ENCODE measurements around the gene TRAPPC14.

Gene TRAPPC14

GRCh38 chr7:100124301-100125230, 34.0 kb downstream of the TRAPPC14 start:
- no peak for DNase-seq (ENCODE audit: low read depth)

- no peak for DNase-seq (ENCODE audit: low read depth)
Measured at GRCh38 chr7:100122568-100122967, 36.0 kb downstream of the TRAPPC14 start.

- no peak for DNase-seq (ENCODE audit: low read depth)
Measured at GRCh38 chr7:100122067-100122466, 36.5 kb downstream of the TRAPPC14 start.

- DNase-seq (ENCODE audit: low read depth): no peak
Measured at GRCh38 chr7:100120733-100121036, 37.8 kb downstream of the TRAPPC14 start.

GRCh38 chr7:100119970-100120732, 38.4 kb downstream of the TRAPPC14 start:
- peak; percentile 54 for DNase-seq (ENCODE audit: low read depth)

- DNase-seq (ENCODE audit: low read depth): peak; percentile 88
Measured at GRCh38 chr7:100119072-100119969, 39.2 kb downstream of the TRAPPC14 start, which contains the start of the genes CNPY4 and TAF6. Gene CNPY4 (plus strand): TSS chr7:100119634. CDS start chr7:100119745, 111 bp downstream. Gene TAF6 (minus strand): TSS chr7:100119358. CDS start chr7:100114209, 5,149 bp downstream.

- no peak for DNase-seq (ENCODE audit: low read depth)
Measured at GRCh38 chr7:100118388-100119071, 40.0 kb downstream of the TRAPPC14 start.

- DNase-seq (ENCODE audit: low read depth): no peak
Measured at GRCh38 chr7:100115026-100115425, 43.5 kb downstream of the TRAPPC14 start.

- no peak for DNase-seq (ENCODE audit: low read depth)
Measured at GRCh38 chr7:100111914-100112313, 46.6 kb downstream of the TRAPPC14 start.

GRCh38 chr7:100111156-100111555, 47.4 kb downstream of the TRAPPC14 start:
- DNase-seq (ENCODE audit: low read depth): no peak

- DNase-seq (ENCODE audit: low read depth): no peak
Measured at GRCh38 chr7:100109521-100110163, 48.9 kb downstream of the TRAPPC14 start.

- no peak for DNase-seq (ENCODE audit: low read depth)
Measured at GRCh38 chr7:100107890-100108289, 50.6 kb downstream of the TRAPPC14 start.

- no peak for DNase-seq (ENCODE audit: low read depth)
Measured at GRCh38 chr7:100107125-100107737, 51.3 kb downstream of the TRAPPC14 start.

- no peak for DNase-seq (ENCODE audit: low read depth)
Measured at GRCh38 chr7:100106633-100107032, 51.9 kb downstream of the TRAPPC14 start.

- no peak for DNase-seq (ENCODE audit: low read depth)
Measured at GRCh38 chr7:100105534-100105933, 53.0 kb downstream of the TRAPPC14 start.

All from activated T-helper 9 cell treated with anti-CD3 and anti-CD28 coated beads, Interleukin-2, amount 50 U/mL, for 16 hours (primary cell).